Epithelial cell of esophagus (primary cell): ENCODE data around the gene UGP2.

ENCODE experiments used
- DNase-seq: peaks from one replicate; pipeline ENCODE4 v3.0.0; 2010; ENCODE audit warnings: low read depth
- H3K4me3 ChIP-seq: 2 replicates; pipeline ENCODE4 v1.5.1; 2011; ENCODE audit warnings: mild to moderate bottlenecking, low read length, control low read depth
- TF ChIP-seq, protein P1 (sequence below): IDR thresholded peaks from 2 replicates; pipeline ENCODE4 v1.5.1; 2011; ENCODE audit warnings: low read depth, mild to moderate bottlenecking, low read length, control low read depth, inconsistent platforms; ENCODE audit not compliant: insufficient read depth; ENCODE audit errors: missing control alignments

Gene UGP2

DNA sequence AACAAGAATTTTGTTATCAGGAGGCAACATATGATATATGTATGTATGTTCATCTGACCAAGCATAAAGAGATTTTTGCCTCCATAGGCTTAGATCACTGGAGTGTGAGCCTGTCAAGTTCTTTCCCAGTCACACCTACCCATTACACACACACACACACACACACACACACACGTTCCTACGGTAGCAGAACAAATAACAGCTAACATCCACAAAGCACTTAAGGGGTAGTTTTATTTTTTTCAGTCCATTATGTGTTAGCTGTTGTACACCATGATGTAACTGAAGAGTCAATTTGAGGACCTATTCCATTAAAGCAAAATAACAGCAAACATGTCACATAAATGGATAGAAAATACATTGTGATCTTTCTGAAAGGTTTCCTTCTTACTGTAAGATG, 39.5 kb downstream of the UGP2 start:
- TF ChIP-seq, protein P1, sequence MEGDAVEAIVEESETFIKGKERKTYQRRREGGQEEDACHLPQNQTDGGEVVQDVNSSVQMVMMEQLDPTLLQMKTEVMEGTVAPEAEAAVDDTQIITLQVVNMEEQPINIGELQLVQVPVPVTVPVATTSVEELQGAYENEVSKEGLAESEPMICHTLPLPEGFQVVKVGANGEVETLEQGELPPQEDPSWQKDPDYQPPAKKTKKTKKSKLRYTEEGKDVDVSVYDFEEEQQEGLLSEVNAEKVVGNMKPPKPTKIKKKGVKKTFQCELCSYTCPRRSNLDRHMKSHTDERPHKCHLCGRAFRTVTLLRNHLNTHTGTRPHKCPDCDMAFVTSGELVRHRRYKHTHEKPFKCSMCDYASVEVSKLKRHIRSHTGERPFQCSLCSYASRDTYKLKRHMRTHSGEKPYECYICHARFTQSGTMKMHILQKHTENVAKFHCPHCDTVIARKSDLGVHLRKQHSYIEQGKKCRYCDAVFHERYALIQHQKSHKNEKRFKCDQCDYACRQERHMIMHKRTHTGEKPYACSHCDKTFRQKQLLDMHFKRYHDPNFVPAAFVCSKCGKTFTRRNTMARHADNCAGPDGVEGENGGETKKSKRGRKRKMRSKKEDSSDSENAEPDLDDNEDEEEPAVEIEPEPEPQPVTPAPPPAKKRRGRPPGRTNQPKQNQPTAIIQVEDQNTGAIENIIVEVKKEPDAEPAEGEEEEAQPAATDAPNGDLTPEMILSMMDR: no peak
- H3K4me3 ChIP-seq: no peak overlapping the region
- no peak for DNase-seq

DNA sequence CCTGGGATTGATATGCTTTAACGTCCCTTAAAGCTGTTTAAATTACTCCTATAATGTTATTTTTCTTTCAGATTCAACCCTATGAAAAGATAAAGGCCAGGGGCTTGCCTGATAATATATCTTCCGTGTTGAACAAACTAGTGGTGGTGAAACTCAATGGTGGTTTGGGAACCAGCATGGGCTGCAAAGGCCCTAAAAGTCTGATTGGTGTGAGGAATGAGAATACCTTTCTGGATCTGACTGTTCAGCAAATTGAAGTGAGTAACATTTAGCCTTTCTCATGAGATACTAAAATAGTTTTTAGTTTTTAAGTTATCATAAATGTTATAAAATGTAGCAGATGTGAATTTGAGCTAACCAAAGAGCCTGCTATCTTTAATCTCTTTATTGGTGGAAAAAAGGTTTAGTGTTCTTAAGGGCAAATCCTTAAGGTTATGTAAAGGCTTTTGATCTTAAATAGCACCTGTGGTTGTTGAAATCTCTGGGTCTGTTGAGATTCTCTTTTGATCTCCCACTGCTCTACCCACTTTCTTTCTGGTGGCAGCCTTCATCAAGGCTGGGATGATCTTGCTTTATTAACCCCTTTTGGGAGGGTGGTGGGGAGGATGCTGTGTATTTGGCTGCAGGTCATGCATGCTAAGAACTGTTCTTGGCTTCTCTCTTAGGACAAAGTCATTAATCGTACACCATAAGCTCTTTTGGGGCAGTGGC, 40.9 kb downstream of the UGP2 start:
- TF ChIP-seq, protein P1: no peak
- H3K4me3 ChIP-seq: no peak overlapping the region
- DNase-seq: no peak

DNA sequence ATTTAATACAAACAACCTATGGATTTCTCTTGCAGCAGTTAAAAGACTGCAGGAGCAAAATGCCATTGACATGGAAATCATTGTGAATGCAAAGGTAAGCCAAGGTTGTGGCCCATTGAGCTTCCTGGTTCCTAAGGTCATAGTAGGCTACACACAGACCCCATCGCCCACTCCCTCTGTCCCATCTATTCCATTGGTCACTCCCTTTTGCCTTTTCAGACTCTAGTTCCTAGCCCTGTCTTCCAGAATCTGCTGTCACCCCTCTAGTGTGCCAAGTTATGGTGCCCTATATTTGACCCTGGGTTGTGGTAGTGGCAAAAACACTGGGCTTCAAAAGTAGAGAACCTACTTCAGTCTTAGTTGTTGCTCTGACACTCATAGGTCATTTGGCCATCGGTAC, 44.7 kb downstream of the UGP2 start:
- H3K4me3 ChIP-seq: no peak overlapping the region
- TF ChIP-seq, protein P1: no peak
- no peak for DNase-seq

DNA sequence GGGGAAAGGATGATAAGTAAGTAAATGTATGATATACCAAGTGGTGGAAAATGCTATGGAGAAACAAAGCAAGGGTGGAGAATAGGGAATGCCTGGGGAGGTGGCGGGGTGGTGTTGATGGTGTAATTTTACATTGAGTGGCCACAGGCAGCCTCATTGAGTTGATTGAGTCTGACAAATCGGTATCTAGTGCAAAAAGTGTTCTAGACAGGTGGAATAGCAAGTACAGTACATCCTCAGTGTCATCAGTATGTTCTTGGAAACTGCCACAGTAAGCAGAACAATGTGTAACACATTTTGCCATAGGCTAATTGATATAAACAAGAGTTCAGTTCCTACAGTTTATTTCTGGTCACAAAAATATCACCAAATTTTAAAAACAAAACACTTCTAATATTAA, 46.4 kb downstream of the UGP2 start:
- TF ChIP-seq, protein P1: no peak
- H3K4me3 ChIP-seq: no peak overlapping the region
- no peak for DNase-seq

DNA sequence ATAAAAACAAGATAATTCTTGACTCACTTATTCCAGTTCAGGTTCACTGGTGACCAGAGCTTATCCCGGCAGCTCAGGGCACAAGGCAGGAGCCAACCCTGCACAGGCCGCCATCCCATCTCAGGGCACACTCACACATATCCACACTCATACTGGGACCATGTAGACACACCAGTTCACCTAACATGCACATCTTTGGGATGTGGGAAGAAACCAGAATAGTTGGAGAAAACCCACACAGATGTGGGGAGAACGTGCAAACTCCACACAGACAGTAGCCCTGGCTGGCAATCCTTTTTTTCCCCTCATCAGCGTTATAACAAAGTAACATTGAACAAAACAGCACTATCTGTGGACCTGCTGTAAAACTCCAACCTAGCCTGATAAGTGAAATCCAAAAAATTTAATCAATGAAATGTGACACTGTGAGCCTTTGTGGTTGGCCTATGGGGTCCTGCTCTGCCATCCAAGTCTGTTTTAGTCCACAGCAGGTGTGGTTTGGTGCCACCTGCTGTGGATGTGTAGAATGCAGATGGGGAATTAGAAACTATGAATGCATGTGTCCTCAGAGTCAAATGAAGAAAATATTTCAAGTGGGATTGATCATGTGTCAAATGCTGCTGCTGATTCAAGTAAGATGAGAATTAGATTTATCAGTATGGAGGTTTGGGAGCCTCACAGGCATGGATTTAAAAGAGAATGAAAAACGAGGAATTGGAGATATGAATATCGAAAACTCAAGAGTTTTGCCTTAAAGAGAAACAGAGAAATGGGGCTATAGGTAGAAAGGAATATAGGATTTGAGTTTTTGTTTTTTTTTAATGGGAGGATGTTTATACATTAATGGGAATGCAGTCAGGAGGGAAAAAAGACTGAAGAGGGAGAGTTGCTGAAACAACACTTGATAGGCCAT, 47.0 kb downstream of the UGP2 start:
- TF ChIP-seq, protein P1: peak; percentile 90
- H3K4me3 ChIP-seq: no peak overlapping the region
- DNase-seq: peak; percentile 53

DNA sequence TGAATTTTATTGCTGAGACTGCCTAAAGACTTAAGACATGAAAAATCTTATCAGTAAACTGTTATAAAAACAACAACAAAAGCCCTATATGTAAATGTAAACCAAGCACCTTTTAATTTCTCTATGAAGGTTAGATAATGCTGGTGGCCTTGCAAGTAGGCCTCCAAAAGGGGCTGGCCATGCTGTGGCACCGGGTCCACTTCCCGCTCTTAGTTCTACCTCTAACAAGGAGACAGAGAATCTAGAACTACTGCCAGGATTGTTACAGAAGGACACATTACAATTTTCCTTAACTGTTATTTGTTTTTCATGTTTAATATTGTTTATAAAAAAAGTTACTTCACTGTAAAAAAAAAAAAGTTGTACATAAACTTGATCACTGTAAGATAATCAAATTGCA, 49.0 kb downstream of the UGP2 start:
- TF ChIP-seq, protein P1: no peak
- H3K4me3 ChIP-seq: no peak overlapping the region
- DNase-seq: no peak

DNA sequence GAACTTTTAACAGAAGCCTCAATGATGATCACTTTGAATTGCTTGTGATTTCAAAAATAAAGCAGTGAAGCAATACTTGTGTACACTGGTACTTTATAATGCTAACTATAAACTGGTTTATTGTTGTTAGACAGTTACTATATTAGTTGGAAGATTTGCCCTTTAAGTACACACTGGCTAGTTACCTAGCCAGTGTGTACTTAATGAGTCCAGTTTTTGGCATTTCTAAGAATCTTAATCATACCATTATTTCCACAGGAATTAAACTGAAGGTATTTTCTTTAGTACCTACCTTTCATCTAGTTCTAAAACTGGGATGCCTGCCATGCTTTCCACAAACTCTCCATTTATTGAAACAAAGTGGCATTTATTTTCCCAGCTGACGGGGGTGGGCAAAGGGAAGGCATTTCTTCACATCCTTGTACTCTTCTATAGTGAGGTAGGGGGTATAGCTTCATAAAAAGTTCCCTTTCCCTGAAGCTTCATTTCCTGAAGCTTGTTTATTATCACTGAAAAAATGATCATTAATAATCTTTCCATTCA, 49.9 kb downstream of the UGP2 start:
- H3K4me3 ChIP-seq: no peak overlapping the region
- TF ChIP-seq, protein P1: no peak
- DNase-seq: no peak
